ENCODE data around the gene ALPG. TPM values are rescaled to one million over a fixed set of nuclear protein-coding genes. Genes with fewer than 3 reads are reported as not detected.

ALPG gene
- total and polyA plus RNA-seq, 9 of the 15 experiments (the other 6 are each of a cell fraction or from before 2014, with no cell fraction given): not detected

DNA sequence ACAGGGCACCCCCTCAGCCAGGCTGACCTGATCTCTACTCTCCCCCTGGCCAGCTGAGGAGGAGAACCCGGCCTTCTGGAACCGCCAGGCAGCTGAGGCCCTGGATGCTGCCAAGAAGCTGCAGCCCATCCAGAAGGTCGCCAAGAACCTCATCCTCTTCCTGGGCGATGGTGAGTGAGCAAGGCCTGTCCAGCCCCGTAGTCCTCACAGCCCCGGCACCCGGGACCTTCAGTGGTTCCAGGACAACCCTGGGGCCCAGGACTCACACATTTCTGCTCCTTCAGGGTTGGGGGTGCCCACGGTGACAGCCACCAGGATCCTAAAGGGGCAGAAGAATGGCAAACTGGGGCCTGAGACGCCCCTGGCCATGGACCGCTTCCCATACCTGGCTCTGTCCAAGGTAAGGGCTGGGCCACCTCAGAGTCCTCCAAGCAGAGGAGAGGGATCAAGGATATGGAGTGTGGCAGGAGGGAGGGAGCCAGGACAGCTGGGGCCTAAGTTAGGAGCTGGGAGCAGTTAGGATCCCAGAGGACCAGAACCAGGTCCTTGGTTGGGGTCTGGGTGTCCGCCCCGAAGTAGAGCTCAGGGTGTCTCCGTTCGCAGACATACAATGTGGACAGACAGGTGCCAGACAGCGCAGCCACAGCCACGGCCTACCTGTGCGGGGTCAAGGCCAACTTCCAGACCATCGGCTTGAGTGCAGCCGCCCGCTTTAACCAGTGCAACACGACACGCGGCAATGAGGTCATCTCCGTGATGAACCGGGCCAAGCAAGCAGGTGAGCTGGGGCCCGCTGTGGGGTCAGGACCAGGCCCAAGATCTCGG lies 49.9 kb downstream of the ALPG start (continued):
- TF ChIP-seq, protein P1, sequence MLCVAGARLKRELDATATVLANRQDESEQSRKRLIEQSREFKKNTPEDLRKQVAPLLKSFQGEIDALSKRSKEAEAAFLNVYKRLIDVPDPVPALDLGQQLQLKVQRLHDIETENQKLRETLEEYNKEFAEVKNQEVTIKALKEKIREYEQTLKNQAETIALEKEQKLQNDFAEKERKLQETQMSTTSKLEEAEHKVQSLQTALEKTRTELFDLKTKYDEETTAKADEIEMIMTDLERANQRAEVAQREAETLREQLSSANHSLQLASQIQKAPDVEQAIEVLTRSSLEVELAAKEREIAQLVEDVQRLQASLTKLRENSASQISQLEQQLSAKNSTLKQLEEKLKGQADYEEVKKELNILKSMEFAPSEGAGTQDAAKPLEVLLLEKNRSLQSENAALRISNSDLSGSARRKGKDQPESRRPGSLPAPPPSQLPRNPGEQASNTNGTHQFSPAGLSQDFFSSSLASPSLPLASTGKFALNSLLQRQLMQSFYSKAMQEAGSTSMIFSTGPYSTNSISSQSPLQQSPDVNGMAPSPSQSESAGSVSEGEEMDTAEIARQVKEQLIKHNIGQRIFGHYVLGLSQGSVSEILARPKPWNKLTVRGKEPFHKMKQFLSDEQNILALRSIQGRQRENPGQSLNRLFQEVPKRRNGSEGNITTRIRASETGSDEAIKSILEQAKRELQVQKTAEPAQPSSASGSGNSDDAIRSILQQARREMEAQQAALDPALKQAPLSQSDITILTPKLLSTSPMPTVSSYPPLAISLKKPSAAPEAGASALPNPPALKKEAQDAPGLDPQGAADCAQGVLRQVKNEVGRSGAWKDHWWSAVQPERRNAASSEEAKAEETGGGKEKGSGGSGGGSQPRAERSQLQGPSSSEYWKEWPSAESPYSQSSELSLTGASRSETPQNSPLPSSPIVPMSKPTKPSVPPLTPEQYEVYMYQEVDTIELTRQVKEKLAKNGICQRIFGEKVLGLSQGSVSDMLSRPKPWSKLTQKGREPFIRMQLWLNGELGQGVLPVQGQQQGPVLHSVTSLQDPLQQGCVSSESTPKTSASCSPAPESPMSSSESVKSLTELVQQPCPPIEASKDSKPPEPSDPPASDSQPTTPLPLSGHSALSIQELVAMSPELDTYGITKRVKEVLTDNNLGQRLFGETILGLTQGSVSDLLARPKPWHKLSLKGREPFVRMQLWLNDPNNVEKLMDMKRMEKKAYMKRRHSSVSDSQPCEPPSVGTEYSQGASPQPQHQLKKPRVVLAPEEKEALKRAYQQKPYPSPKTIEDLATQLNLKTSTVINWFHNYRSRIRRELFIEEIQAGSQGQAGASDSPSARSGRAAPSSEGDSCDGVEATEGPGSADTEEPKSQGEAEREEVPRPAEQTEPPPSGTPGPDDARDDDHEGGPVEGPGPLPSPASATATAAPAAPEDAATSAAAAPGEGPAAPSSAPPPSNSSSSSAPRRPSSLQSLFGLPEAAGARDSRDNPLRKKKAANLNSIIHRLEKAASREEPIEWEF (CRISPR knock-in tag; IDR thresholded peaks at IDR 0.05): no peak
- TF ChIP-seq HNRNPUL1 (IDR thresholded peaks at IDR 0.05; ENCODE audit: low read length) (no peak), KLF1 (tag; IDR thresholded peaks at IDR 0.05) (no peak), NR2F6 (CRISPR knock-in tag; IDR thresholded peaks at IDR 0.05) (no peak)
